ENCODE results near the gene ANKRD29. TPM values are rescaled to one million over a fixed set of nuclear protein-coding genes. Genes with fewer than 3 reads are reported as not detected.

The ANKRD29 gene
- total RNA-seq, 1 experiment from 2014 or later: 8.2 TPM

- H3K4me3 ChIP-seq (ENCODE audit: low read depth, low read length): no peak overlapping the region
- Mint-ChIP-seq H3K4me3 (ENCODE audit: unreplicated experiment) (no peak overlapping the region), H3K27ac (ENCODE audit: unreplicated experiment) (no peak overlapping the region), H3K36me3 (ENCODE audit: insufficient read depth, unreplicated experiment) (no peaks in the 10 kb centered on the region), H3K4me1 (ENCODE audit: low read depth, unreplicated experiment) (no peaks in the 10 kb centered on the region), H3K9me3 (ENCODE audit: unreplicated experiment) (no peaks in the 10 kb centered on the region), H3K27me3 (ENCODE audit: insufficient read depth, unreplicated experiment) (no peaks in the 10 kb centered on the region)
- ChIA-PET POLR2A (no interaction called here), CTCF (no interaction called here)
- DNase-seq: no peak
- intact Hi-C loops (cut with micrococcal nuclease; ENCODE audit: unreplicated experiment): loop anchor here (5.0 kb wide), 1 partner anchor 56 kb away; no protein-coding TSS in a partner anchor
- H3K36me3 ChIP-seq (ENCODE audit: control insufficient read depth, insufficient read depth, low read length): no peaks in the 10 kb centered on the region
- peaks cover 6% of the 10 kb centered on the region; the same call in 1 of the 2 replicates for H3K4me1 ChIP-seq
- H3K9me3 ChIP-seq: no peaks in the 10 kb centered on the region
- no TSS peak for BruUV-seq (replicated peaks)
- TF ChIP-seq CTCF (IDR thresholded peaks at IDR 0.05; ENCODE audit: insufficient read depth in 1 of 2, low read depth in 1 of 2, low read length in 1 of 2, severe bottlenecking in 1 of 2, unreplicated experiment in 1 of 2): no peak
- no peaks in the 10 kb centered on the region for H3K27me3 ChIP-seq (replicated peaks; ENCODE audit: control insufficient read depth, insufficient read depth, low read length)
Observed at GRCh38 chr18:23683155-23683554, 20.4 kb upstream of the ANKRD29 start.

GRCh38 chr18:23682472-23682871 lies 19.8 kb upstream of the ANKRD29 start:
- H3K27me3 Mint-ChIP-seq (ENCODE audit: insufficient read depth, unreplicated experiment): no peaks in the 10 kb centered on the region
- H3K4me3 ChIP-seq (ENCODE audit: low read depth, low read length): no peak overlapping the region
- peaks cover 6% of the 10 kb centered on the region; the same call in 1 of the 2 replicates for H3K4me1 ChIP-seq
- H3K27ac Mint-ChIP-seq (ENCODE audit: unreplicated experiment): no peak overlapping the region
- no peaks in the 10 kb centered on the region for H3K36me3 Mint-ChIP-seq (ENCODE audit: insufficient read depth, unreplicated experiment)
- no TSS peak for BruUV-seq (replicated peaks)
- no peaks in the 10 kb centered on the region for H3K27me3 ChIP-seq (replicated peaks; ENCODE audit: control insufficient read depth, insufficient read depth, low read length)
- no peaks in the 10 kb centered on the region for H3K4me1 Mint-ChIP-seq (ENCODE audit: low read depth, unreplicated experiment)
- ChIA-PET POLR2A (no interaction called here), CTCF (no interaction called here)
- no peaks in the 10 kb centered on the region for H3K9me3 Mint-ChIP-seq (ENCODE audit: unreplicated experiment)
- no peak for DNase-seq
- H3K9me3 ChIP-seq: no peaks in the 10 kb centered on the region
- intact Hi-C loops (cut with micrococcal nuclease; ENCODE audit: unreplicated experiment): loop anchor here (5.0 kb wide), 1 partner anchor 55 kb away; no protein-coding TSS in a partner anchor
- TF ChIP-seq CTCF (IDR thresholded peaks at IDR 0.05; ENCODE audit: insufficient read depth in 1 of 2, low read depth in 1 of 2, low read length in 1 of 2, severe bottlenecking in 1 of 2, unreplicated experiment in 1 of 2): no peak
- no peaks in the 10 kb centered on the region for H3K36me3 ChIP-seq (ENCODE audit: control insufficient read depth, insufficient read depth, low read length)
- no peak overlapping the region for H3K4me3 Mint-ChIP-seq (ENCODE audit: unreplicated experiment)

GRCh38 chr18:23682045-23682444 lies 19.3 kb upstream of the ANKRD29 start:
- Mint-ChIP-seq H3K9me3 (ENCODE audit: unreplicated experiment) (no peaks in the 10 kb centered on the region), H3K4me3 (ENCODE audit: unreplicated experiment) (no peak overlapping the region), H3K36me3 (ENCODE audit: insufficient read depth, unreplicated experiment) (no peaks in the 10 kb centered on the region), H3K4me1 (ENCODE audit: low read depth, unreplicated experiment) (no peaks in the 10 kb centered on the region), H3K27me3 (ENCODE audit: insufficient read depth, unreplicated experiment) (no peaks in the 10 kb centered on the region), H3K27ac (ENCODE audit: unreplicated experiment) (no peak overlapping the region)
- Histone ChIP-seq H3K36me3 (ENCODE audit: control insufficient read depth, insufficient read depth, low read length) (no peaks in the 10 kb centered on the region), H3K27me3 (replicated peaks; ENCODE audit: control insufficient read depth, insufficient read depth, low read length) (no peaks in the 10 kb centered on the region), H3K4me3 (ENCODE audit: low read depth, low read length) (no peak overlapping the region), H3K9me3 (no peaks in the 10 kb centered on the region), H3K4me1 (peaks cover 6% of the 10 kb centered on the region; the same call in 1 of the 2 replicates)
- ChIA-PET CTCF (no interaction called here), POLR2A (no interaction called here)
- intact Hi-C loops (cut with micrococcal nuclease; ENCODE audit: unreplicated experiment): loop anchor here (5.0 kb wide), 1 partner anchor 55 kb away; no protein-coding TSS in a partner anchor
- no peak for TF ChIP-seq CTCF (IDR thresholded peaks at IDR 0.05; ENCODE audit: insufficient read depth in 1 of 2, low read depth in 1 of 2, low read length in 1 of 2, severe bottlenecking in 1 of 2, unreplicated experiment in 1 of 2)
- no TSS peak for BruUV-seq (replicated peaks)
- no peak for DNase-seq

Measured in Caco-2 (cell line).